ENCODE data around the gene ARID1B.

ARID1B gene

DNA sequence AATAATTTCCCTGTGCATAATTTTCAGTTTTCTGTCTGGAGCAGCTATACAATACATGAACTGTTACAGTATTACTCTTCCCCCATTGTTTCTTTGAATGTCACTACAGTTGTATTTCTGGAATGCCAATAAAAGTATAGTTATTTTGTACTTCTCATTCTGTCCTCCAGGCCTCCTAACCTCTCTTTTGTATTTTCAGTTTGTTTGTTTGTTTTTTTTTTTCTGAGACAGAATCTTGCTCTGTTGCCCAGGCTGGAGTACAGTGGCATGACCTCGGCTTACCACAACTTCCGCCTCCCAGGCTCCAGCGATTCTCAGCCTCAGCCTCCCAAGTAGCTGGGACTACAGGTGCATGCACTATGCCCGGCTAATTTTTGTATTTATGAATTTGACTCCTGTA lies 16.8 kb upstream of the ARID1B start:
- Histone ChIP-seq H3K4me2 (ENCODE audit: low read depth, low read length, poor library complexity, severe bottlenecking) (peak overlapping the region; percentile 13), H3K79me2 (ENCODE audit: insufficient read depth, low read length) (no peaks in the 10 kb centered on the region), H3K4me3 (ENCODE audit: insufficient read depth, low read length, poor library complexity, severe bottlenecking) (no peak overlapping the region)

DNA sequence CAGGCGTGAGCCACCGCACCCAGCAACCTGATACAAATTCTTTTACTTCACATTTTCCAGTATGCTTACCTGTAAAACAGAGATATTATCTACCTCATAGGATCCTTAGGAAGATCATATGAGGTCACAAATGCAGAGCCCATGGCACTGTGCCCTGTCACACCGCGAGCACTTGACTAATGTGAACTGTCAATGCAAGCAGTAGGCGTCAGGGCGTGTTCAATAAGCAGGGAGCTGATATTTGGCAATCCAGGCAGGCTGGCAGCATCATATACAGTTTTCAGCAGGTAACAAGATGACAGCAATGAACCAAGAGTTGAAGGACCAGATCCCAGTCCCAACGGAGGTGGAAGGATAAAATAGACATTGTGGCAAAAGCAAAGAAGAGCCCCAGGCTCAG lies 14.6 kb upstream of the ARID1B start:
- H3K9me2 ChIP-seq (replicated peaks; ENCODE audit: insufficient read depth, low read length): no peaks in the 10 kb centered on the region
- H3F3A ChIP-seq (ENCODE audit: insufficient read depth): peaks cover 11% of the 10 kb centered on the region
- no peaks in the 10 kb centered on the region for H4K20me1 ChIP-seq (ENCODE audit: low read depth, low read length)
- no peak for TF ChIP-seq EZH2phosphoT487 (conservative IDR thresholded peaks at IDR 0.05; ENCODE audit: low read length)
- TF ChIP-seq, protein P1, sequence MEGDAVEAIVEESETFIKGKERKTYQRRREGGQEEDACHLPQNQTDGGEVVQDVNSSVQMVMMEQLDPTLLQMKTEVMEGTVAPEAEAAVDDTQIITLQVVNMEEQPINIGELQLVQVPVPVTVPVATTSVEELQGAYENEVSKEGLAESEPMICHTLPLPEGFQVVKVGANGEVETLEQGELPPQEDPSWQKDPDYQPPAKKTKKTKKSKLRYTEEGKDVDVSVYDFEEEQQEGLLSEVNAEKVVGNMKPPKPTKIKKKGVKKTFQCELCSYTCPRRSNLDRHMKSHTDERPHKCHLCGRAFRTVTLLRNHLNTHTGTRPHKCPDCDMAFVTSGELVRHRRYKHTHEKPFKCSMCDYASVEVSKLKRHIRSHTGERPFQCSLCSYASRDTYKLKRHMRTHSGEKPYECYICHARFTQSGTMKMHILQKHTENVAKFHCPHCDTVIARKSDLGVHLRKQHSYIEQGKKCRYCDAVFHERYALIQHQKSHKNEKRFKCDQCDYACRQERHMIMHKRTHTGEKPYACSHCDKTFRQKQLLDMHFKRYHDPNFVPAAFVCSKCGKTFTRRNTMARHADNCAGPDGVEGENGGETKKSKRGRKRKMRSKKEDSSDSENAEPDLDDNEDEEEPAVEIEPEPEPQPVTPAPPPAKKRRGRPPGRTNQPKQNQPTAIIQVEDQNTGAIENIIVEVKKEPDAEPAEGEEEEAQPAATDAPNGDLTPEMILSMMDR (IDR thresholded peaks at IDR 0.05; ENCODE audit: insufficient read depth, low read length, poor library complexity, severe bottlenecking): no peak
- no peak overlapping the region for H3K9ac ChIP-seq (ENCODE audit: low read length)
- no peak overlapping the region for H3K4me3 ChIP-seq (ENCODE audit: insufficient read depth, low read length, poor library complexity, severe bottlenecking)
- no peak overlapping the region for H3K27ac ChIP-seq (ENCODE audit: low read depth, low read length)
- H2AFZ ChIP-seq (ENCODE audit: low read depth, low read length, severe bottlenecking): no peak overlapping the region
- no peaks in the 10 kb centered on the region for H3K79me2 ChIP-seq (ENCODE audit: insufficient read depth, low read length)
- H3K9me3 ChIP-seq (ENCODE audit: insufficient read depth, low read length): no peaks in the 10 kb centered on the region
- H3K36me3 ChIP-seq (ENCODE audit: low read length): no peaks in the 10 kb centered on the region
- H3K27me3 ChIP-seq (ENCODE audit: low read length): no peaks in the 10 kb centered on the region
- no peak overlapping the region for H3K4me2 ChIP-seq (ENCODE audit: low read depth, low read length, poor library complexity, severe bottlenecking)

More for the DNA sequence above, 16.8 kb upstream of the ARID1B start:
- peaks cover 10% of the 10 kb centered on the region; the same call in 1 of the 2 replicates for H3F3A ChIP-seq (ENCODE audit: insufficient read depth)
- no peaks in the 10 kb centered on the region for H4K20me1 ChIP-seq (ENCODE audit: low read depth, low read length)
- no peaks in the 10 kb centered on the region for H3K9me2 ChIP-seq (replicated peaks; ENCODE audit: insufficient read depth, low read length)
- no peak overlapping the region for H2AFZ ChIP-seq (ENCODE audit: low read depth, low read length, severe bottlenecking)
- H3K27me3 ChIP-seq (ENCODE audit: low read length): no peaks in the 10 kb centered on the region
- H3K36me3 ChIP-seq (ENCODE audit: low read length): no peaks in the 10 kb centered on the region
- no peak for TF ChIP-seq EZH2phosphoT487 (conservative IDR thresholded peaks at IDR 0.05; ENCODE audit: low read length)
- TF ChIP-seq, protein P1 (IDR thresholded peaks at IDR 0.05; ENCODE audit: insufficient read depth, low read length, poor library complexity, severe bottlenecking): no peak
- 0 out of 2 replicates have a peak overlapping the region, but pooled peaks have one; percentile 16 for H3K27ac ChIP-seq (ENCODE audit: low read depth, low read length)
- H3K9me3 ChIP-seq (ENCODE audit: insufficient read depth, low read length): no peaks in the 10 kb centered on the region
- no peak overlapping the region for H3K9ac ChIP-seq (ENCODE audit: low read length)

DNA sequence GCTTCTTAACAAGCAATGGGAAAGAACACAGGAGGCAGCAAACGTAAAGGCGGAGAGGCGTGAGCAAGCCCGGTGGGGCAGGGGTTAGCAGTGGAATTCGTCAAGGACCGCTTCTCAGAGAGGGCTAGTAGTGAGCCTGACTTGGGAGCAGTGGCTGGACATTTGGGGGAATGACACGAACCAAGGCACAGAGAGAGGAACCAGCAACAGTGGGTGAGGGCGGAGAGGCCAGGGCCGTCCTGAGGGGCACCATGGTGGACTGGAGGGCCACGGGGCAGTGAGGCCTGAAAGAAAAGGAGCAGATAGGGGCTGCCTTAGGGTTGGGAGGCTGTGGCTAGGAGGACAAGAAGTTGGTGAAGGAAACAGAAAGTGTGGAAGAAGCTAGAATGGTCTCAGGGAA lies 12.1 kb upstream of the ARID1B start:
- Histone ChIP-seq H3K9me2 (replicated peaks; ENCODE audit: insufficient read depth, low read length) (no peaks in the 10 kb centered on the region), H3F3A (ENCODE audit: insufficient read depth) (peaks cover 19% of the 10 kb centered on the region), H3K27ac (ENCODE audit: low read depth, low read length) (no peak overlapping the region), H3K27me3 (ENCODE audit: low read length) (no peaks in the 10 kb centered on the region), H3K4me2 (ENCODE audit: low read depth, low read length, poor library complexity, severe bottlenecking) (no peak overlapping the region), H3K9ac (ENCODE audit: low read length) (no peak overlapping the region), H3K9me3 (ENCODE audit: insufficient read depth, low read length) (no peaks in the 10 kb centered on the region), H2AFZ (ENCODE audit: low read depth, low read length, severe bottlenecking) (no peak overlapping the region), H4K20me1 (ENCODE audit: low read depth, low read length) (no peaks in the 10 kb centered on the region), H3K4me3 (ENCODE audit: insufficient read depth, low read length, poor library complexity, severe bottlenecking) (no peak overlapping the region), H3K36me3 (ENCODE audit: low read length) (no peaks in the 10 kb centered on the region), H3K79me2 (ENCODE audit: insufficient read depth, low read length) (no peaks in the 10 kb centered on the region)
- TF ChIP-seq EZH2phosphoT487 (conservative IDR thresholded peaks at IDR 0.05; ENCODE audit: low read length): no peak
- TF ChIP-seq, protein P1 (IDR thresholded peaks at IDR 0.05; ENCODE audit: insufficient read depth, low read length, poor library complexity, severe bottlenecking): no peak
